Amniotic stem cell (primary cell): ENCODE measurements around the gene MARVELD2.
"Not testable (repeated sequence)": the region's sequence is repeated elsewhere in the genome, so short reads cannot be mapped to it uniquely, and the experiment has no call there.

Experiments used
- DNase-seq: peaks from one replicate; lab custom pipeline; 2025; lab: John Stamatoyannopoulos, UW

The MARVELD2 gene, protein sequence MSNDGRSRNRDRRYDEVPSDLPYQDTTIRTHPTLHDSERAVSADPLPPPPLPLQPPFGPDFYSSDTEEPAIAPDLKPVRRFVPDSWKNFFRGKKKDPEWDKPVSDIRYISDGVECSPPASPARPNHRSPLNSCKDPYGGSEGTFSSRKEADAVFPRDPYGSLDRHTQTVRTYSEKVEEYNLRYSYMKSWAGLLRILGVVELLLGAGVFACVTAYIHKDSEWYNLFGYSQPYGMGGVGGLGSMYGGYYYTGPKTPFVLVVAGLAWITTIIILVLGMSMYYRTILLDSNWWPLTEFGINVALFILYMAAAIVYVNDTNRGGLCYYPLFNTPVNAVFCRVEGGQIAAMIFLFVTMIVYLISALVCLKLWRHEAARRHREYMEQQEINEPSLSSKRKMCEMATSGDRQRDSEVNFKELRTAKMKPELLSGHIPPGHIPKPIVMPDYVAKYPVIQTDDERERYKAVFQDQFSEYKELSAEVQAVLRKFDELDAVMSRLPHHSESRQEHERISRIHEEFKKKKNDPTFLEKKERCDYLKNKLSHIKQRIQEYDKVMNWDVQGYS

DNA sequence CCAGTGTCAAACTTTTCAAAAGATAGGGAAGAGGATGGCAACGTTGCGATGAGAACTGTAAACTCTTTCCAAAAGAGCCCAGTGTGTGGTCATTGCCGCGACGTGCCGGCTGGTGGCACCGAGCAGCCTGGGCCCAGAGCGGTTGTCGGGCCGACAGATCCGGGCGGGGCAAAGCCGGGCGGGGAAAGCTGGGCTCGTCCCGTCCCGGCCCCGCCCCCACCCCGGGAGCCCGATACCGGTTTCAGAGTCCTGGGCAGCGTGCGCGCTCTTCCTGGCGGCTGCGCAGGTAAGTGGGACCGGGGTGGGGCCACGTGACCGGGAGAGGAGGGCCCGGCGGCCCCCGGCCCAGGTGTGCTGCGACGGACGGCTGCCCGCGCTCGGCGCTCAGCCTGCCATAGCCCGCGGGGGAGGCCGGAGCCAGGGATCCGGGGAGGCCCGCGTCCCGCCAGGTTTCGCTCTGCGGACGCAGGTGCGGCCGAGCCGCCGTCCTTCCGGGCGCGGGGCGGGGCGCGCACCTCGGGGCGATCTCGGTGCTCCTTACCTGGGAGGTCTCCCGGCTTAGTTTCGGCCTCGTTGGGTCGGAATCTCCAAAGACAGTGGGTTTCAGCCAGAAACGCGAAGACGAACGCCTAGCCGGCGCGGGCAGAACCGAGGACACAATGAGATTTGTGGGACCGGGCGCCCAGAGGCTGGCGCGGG lies at the start of gene MARVELD2:
MARVELD2 (plus strand) TSS at position 232 of the 699 bp plus-strand sequence. CDS start 4,270 bp downstream, outside the sequence.
- DNase-seq: peak; percentile 31

DNA sequence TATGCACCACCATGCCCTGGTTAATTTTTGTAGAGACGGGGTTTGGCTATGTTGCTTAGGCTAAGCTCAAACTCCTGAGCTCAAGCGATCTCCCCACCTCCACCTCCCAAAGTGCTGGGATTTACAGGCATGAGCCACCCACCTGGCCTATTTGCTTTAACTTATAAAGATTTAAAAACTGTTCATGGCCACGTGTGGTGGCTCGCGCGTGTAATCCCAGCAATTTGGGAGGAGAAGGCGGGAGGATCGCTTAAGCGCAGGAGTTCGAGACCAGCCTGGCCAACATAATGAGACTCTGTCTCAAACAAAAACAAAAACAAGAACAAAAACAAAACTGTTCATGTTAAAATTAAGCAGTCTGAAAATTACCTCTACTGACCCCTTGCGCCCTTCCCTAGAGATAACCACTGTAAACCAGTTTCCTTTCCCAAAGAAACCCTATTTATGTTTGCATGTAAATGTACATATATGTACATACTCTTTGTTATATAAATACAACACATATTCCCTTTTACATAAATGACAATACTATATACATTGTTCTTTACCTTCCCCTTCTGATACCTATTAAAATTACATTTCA lies 47.1 kb upstream of the MARVELD2 start:
- DNase-seq: no peak

DNA sequence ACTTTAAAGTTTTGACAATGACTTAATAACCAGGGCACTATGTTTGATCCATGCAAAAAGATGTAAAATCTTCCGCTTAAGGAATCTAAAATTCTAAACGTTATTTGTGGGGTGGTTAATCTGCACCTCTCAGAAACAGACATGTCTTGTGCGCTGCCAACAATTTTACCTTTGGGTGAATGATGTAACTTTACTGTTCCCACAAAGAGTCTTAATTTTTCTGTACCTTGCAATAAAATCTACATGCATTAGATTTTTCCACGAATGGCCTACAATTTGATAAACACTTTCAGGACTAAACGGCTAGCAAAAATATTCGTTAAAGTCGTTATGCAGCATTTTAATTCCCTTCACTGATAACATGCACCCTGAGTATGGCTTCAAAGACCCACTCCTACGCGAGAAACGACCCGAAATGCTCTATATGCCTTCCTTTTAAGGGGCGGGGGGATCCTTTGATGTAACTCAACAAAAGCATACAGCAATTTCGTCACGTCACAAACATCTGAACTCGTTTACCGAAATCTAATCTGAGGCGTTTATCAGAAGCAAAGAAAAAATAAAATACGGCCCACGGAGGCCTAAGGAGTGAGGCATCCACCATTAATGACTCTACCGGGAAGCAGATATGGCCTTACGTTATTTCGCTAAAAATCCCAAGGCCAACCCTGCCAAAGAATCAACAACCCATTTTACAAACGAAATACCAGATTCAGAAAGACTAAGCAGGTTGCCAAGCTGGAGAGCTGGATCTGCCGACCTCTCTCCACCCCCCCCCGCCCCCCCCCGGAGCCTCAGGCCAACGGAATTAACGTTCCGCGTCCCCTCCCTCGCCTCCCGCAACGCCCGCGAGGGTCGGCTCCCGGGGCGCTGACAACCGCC lies 46.2 kb upstream of the MARVELD2 start:
- no peak for DNase-seq

DNA sequence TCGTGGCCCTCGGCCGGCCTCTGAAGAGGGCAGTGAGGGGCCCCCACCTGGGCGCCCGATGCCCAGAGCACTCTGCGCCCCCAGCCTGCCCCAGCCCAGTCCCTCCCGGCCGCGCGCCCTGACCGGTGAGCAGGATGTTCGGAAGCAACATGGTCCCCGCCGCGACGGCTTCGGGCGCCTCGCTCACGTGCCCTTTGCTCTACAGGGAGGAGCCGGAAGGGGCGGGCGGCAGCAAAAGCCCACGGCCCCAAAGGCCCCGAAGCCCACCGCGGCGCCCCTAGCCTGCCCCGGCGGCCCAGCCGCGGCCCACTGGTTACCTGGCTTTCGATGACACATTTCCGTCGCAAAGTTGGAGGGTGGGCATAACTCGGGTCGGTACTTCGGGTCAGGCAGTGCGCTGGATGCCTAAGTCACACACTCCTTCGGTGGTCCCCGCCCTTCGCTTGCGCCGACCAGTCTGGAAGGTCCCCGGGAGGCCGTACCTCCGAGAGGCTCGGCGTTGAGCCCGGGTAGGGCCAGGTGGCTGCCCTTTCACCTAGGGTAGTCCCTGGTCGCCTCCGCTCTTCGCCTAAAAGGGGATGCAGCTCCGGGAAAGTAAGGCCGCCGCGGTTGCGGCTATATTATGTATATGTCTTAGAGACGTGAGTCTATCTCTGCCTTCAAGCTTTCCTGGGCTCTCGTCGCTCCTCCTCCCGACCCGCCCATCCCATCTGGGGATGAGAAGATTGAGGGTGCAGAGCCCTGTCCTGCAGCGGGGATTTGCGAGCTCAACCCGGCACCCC lies 45.4 kb upstream of the MARVELD2 start, which contains the start of the genes AK6, RAD17 and TAF9:
AK6 (minus strand) TSS at position 181 of the 782 bp plus-strand sequence; CDS start at position 151, 30 bp downstream.
RAD17 (plus strand) TSS at position 479 of the 782 bp plus-strand sequence. CDS start 2,391 bp downstream, outside the sequence.
TAF9 (minus strand) TSS at position 181 of the 782 bp plus-strand sequence. CDS start 3,783 bp downstream, outside the sequence.
- peak; percentile 81 for DNase-seq

DNA sequence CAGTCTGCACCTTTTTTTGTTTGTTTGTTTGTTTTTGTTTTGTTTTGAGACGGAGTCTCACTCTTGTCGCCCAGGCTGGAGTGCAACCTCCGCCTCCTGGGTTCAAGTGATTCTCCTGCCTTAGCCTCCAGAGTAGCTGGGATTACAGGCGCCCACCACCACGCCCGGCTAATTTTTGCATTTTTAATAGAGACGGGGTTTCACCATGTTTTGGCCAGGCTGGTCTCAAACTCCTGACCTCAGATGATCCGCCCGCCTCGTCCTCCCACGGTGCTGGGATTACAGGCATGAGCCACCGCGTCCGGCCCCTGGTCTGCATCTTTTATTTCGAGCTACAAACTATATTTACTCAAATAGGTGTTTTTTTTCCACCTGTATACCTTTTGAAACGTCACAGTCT lies 44.6 kb upstream of the MARVELD2 start:
- not testable (repeated sequence) for DNase-seq

DNA sequence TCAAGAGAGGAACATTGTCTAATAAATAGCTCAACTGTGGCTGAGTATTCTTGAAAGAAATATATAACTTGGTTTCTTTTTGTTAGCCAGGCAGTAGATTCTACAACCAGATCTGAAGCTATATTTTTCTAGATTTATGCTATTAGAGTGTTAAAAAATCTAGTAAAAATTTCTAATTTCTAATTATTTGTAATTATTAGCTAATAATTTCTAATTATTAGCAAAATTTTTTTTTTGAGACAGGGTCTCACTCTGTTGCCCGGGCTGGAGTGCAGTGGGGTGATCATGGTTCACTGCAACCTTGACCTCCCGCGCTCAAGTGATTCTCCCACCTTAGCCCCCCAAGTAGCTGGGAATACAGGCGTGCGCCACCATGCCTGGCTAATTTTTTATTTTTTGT lies 42.5 kb upstream of the MARVELD2 start:
- no peak for DNase-seq

DNA sequence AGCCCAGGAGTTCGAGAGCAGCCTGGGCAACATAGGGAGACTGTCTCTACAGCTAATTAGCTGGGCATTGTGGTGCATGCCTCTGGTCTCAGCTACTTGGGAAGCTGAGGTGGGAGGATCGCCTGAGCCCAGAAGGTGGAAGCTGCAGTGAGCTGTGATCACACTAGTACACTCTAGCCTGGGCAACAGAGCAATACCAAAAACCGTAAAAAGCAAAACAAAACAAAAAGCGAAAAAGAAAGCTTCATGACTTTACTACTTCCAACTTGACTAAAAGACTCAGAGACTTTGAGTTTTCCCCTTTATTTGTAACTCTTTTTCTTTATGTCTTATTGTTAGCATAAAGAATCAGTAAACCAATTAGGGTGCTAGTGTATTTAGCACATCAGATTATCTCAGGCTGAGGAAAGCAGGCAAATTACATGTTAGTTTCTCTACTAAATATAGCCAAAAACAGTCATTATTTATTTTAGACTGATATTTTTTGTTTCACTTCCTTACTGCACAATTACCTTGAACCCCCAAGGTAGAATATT lies 39.9 kb upstream of the MARVELD2 start:
- DNase-seq: no peak

DNA sequence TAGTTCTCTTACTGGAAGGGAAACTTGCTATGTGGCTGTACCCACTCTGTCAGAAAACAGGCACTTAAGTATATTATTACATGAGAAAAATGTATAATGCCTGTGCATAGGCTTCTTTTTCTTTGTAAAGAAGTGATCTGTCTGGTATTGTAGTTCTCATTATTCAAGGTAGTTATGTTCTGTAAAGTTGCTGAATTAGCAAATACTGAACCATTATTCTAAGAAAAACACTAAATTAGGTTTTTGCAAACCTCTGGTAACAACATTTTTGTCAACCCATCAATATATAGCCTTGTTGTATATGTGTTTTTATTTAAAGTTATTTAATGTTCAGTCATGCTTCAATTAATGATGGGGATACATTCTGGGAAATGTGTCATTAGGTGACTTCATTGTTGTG lies 36.5 kb upstream of the MARVELD2 start:
- DNase-seq: no peak

DNA sequence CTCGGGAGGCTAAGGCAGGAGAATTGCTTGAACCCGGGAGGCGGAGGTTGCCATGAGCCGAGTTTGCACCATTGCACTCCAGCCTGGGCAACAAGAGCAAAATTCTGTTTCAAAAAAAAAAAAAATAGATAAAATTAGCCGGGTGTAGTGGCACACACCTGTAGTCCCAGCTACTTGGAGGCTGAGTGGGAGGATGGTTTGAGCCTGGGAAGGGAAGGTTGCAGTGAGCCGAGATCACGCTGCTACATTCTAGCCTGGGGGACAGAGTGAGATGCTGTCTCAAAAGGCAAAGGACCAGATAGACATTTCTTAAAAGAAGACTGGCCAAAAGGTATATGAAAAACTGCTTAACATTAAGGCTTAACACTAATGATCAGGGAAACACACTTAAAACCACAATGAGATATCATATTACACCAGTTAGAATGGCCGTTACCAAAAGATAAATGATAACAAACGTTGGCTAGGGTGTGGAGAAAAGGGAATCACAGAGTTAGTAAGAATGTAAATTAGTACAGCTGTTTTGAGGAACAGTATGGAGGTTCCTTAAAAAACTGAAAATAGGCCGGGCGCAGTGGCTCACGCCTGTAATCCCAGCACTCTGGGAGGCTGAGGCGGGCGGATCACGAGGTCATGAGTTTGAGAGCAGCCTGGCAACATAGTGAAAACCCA lies 10.1 kb upstream of the MARVELD2 start:
- DNase-seq: no peak

DNA sequence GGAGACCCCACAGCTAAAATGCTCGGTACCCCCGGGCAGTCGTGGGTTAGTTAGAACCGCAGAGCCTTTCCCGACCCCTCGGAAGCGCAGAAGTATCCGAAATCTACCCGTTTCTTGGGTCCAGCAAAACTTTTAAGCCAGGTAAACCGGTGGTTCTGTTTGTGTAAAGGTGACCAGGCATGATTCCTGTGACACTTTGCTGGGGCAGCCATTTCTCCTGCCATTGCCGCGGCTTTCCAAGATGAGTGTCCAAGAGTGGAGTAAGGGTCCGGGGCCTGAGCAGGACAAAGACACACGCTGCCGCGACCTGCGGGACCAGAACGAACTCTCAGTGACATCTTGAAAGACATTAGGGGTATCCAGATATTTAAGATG lies 655 bp downstream of the MARVELD2 start:
- no peak for DNase-seq

DNA sequence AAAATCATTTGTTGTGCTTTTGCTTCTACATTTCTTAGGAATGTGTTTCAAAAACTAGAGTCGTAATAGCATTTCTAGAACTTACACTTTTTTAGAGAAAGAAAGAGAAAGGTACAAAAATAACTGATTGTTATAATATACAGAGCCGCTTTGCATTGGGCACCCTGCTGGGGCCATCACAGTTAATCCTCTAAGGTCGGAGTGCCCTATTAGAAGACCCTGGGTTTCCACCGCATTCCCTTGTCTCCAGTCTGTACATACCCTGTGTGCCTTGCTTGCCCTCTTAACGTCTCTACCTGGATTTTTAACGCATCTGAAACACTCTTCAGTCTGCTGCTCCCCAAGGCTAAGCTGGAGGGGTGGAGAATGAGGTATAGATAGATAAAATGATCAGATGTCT lies 1.3 kb downstream of the MARVELD2 start:
- no peak for DNase-seq

DNA sequence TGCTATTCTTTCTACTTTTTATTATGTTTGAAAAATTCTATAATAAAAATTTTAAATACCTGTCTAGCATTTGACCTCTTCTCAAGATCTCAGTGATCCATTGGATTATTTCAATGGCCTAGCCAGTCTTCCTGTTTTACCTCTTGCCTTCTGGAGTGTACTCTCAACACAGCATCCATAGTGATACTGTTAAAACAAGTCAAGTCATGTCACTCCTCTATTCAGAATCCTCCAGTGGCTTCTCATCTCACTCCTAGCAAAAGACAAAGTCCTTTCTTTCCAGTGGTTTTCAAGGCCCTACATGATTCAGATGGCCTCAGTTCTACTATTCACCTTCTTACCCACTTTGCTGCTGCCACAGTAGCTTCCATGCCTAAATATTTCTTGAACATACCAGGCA lies 1.8 kb downstream of the MARVELD2 start:
- DNase-seq: no peak

DNA sequence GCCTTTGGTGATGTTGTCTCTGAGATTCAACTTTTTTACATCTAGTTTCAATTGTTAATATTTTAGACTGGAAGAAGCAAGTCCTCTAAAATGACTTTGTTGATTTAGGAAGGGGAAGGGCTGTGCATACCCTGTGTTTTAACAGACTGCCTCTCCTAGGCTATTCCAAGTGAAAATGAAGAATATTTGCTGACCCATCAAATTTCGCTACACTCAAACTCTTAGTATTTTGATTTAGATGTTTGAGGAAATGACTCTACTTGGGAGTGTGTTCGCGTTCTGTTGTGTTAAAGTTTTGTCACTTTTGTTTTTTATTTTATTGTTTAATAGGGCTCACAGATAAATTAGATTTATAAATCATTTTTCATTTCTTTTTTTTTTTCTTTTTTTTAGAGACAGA lies 3.6 kb downstream of the MARVELD2 start:
- DNase-seq: no peak

DNA sequence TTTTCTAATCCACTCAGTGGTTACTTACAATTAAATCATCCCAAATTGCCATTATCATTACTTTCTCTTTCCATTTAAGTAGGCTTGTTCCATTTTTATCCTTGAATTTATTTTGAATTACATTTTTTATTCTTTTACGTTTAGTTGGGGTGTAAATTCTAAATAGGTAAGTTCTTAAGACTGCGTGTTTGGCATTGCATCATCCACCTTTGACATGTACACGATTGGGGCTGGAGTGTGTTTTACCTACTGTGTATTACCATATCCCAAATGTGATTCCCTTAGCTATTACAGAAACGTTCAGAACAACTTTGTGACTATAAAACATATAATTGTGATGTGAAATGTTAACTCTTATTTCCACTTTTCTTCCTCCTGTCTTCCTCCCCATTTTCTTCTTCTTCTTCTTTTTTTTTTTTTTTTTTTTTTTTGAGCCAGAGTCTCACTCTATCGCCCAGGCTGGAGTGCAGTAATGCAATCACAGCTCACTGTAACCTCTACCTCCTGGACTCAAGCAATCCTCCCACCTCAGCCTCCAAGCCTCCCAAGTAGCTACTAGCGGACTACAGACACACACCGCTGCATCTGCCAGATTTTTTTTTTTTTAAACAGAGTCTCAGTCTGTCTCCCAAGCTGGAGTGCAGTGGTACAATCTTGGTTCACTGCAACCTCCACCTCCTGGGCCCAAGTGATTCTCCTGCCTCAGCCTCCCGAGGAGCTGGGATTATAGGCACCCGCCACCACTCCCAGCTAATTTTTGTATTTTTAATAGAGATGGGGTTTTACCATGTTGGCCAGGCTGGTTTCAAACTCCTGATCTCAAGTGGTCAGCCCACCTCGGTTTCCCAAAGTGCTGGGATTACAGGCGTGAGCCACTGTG lies 16.7 kb downstream of the MARVELD2 start:
- no peak for DNase-seq

DNA sequence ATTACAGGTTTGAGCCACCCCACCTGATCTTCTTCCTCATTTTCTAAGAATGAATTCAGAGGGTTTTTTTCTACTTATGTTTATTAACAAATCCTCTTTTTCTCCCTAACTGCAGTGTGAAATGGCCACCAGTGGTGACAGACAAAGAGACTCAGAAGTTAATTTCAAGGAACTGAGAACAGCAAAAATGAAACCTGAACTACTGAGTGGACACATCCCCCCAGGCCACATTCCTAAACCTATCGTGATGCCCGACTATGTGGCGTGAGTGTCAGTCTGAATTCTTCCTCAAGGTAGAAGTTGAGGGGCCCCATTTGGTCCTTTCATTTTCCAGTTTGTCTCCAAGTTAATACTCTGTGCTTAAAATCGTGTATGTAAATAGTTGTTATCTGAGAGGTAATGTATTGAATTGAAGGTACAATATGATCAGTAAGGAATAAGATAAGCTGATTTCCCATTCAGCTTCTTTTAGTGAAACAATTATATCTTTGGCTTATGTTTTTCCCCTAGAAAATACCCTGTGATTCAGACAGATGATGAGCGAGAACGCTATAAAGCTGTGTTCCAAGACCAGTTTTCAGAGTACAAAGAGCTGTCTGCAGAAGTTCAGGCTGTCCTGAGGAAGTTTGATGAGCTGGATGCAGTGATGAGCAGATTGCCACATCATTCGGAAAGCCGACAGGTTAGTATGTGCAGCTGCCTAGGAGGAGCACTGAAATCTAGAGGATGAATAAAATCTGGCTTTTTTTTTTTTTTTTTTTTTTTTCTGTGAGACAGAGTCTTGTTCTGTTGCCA lies 17.7 kb downstream of the MARVELD2 start:
- no peak for DNase-seq

DNA sequence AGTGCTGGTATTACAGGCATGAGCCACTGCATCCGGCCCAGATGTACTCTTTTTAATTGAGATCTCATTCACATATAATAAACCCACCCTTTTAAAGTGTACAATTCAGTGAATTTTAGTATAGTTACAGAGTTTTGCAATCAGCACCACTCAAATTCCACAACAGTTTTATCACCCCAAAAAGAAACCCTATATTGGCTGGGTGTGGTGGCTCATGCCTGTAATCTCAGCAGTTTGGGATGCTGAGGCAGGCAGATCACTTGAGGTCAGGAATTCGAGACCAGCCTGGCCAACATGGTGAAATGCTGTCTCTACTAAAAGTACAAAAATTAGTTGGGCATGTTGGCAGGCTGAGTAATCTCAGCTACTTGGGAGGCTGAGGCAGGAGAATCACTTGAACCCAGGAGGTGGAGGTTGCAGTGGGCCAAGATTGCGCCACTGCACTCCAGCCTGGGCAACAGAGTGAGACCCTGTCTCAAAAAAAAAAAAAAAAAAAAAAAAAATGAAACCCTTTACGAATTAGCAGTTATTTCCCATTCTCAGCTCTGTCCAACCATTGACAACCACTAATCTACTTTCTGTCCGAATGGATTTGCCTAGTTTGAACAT lies 20.5 kb downstream of the MARVELD2 start:
- DNase-seq: not testable (repeated sequence)

DNA sequence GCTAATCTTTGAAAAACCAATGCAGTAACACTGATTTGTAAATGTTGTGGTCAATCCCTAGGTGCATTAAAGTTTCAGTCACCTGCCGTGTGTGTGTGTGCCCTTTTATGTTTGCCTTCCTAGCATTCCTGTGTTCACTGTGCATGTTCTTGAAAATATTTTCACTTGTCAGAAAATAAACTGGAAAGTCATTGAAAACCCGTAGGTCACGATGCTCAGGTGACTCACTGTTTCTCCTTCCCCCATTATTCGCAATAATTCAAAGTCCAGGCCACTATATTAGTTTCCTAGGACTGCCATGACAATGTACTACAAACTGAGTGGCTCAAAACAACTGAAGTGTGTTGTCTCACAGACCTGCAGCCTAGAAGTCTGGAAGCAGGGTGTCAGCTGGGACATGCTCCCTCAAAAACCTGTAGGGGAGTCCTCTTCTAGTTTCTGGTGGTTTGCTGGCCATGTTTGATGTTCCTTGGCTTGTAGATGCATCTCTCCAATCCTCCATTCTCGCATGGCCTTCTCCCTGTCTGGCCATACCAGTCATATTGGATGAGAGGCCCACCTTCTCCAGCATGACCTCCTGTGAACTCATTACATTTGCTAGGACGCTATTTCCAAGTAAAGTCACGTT lies 29.3 kb downstream of the MARVELD2 start:
- DNase-seq: no peak
